DMS53 treated with DMSO at 0.1 percent for 48 hours (cell line): ENCODE results near the gene TMEM271.
"Not testable (repeated sequence)": the region's sequence is repeated elsewhere in the genome, so short reads cannot be mapped to it uniquely, and the experiment has no call there.

Experiments used
- DNase-seq: peaks from one replicate; lab custom pipeline; 2025; ENCODE audit not compliant: unreplicated experiment; lab: John Stamatoyannopoulos, UW

The TMEM271 gene

GRCh38 chr4:610411-611261 lies 34.5 kb upstream of the TMEM271 start:
- peak; percentile 98 for DNase-seq

- DNase-seq = peak; percentile 20
Observed at GRCh38 chr4:609400-610050, 33.4 kb upstream of the TMEM271 start.

GRCh38 chr4:608236-608635 lies 32.1 kb upstream of the TMEM271 start:
- DNase-seq = no peak

GRCh38 chr4:605702-606425 lies 29.8 kb upstream of the TMEM271 start:
- no peak for DNase-seq

GRCh38 chr4:604131-604530 lies 28.0 kb upstream of the TMEM271 start:
- DNase-seq = no peak

GRCh38 chr4:602559-602942 lies 26.5 kb upstream of the TMEM271 start:
- peak; percentile 88 for DNase-seq

- no peak for DNase-seq
Observed at GRCh38 chr4:601612-602558, 25.8 kb upstream of the TMEM271 start.

- DNase-seq = no peak
Observed at GRCh38 chr4:600850-601515, 24.9 kb upstream of the TMEM271 start.

GRCh38 chr4:600166-600565 lies 24.1 kb upstream of the TMEM271 start:
- no peak for DNase-seq

GRCh38 chr4:598925-599324 lies 22.8 kb upstream of the TMEM271 start:
- no peak for DNase-seq

GRCh38 chr4:592825-593520 lies 16.9 kb upstream of the TMEM271 start:
- DNase-seq = no peak

- not testable (repeated sequence) for DNase-seq
Observed at GRCh38 chr4:592178-592577, 16.1 kb upstream of the TMEM271 start.

GRCh38 chr4:590313-590841 lies 14.3 kb upstream of the TMEM271 start:
- DNase-seq = no peak

GRCh38 chr4:589219-589963 lies 13.3 kb upstream of the TMEM271 start:
- DNase-seq = no peak

GRCh38 chr4:588351-588849 lies 12.3 kb upstream of the TMEM271 start:
- DNase-seq = no peak

- no peak for DNase-seq
Observed at GRCh38 chr4:587671-588350, 11.7 kb upstream of the TMEM271 start.

GRCh38 chr4:583820-584219 lies 7.7 kb upstream of the TMEM271 start:
- no peak for DNase-seq
